Heart left ventricle (tissue), 16 donors: ENCODE results near the gene DOCK4. TPM values are rescaled to one million over a fixed set of nuclear protein-coding genes. Genes with fewer than 3 reads are reported as not detected.
A peak's percentile ranks its signal among the peaks of the same experiment; 100 is the strongest.

ENCODE experiments used
- ATAC-seq, 4 donors: fragments of 200-7000 bp; cut with Tn5 transposase; one replicate each; pipeline ENCODE4 v1.9.1; 2020 to 2022; ENCODE audit warnings: moderate library complexity in 4 of 4, mild to moderate bottlenecking in 3 of 4, moderate number of reproducible peaks in 1 of 4
- DNase-seq, 5 donors: peaks; one replicate each; pipeline ENCODE4 v3.0.0-alpha.2; 2020
- H3K27ac ChIP-seq, 12 donors: fragments of 200-600 bp; sonication (generic) in 4 of 12; one replicate each; pipeline versions ENCODE4 v1.5.0 to v1.8.0; 2016 to 2022; ENCODE audit warnings: mild to moderate bottlenecking in 2 of 12
- H3K27me3 ChIP-seq, 9 donors: fragments of 200-600 bp; sonication (generic) in 2 of 9; one replicate each; pipeline versions ENCODE4 v1.5.1 to v1.8.0; 2016 to 2022; ENCODE audit warnings: mild to moderate bottlenecking in 3 of 9
- H3K36me3 ChIP-seq, 9 donors: fragments of 200-600 bp; sonication (generic) in 2 of 9; one replicate each; pipeline versions ENCODE4 v1.5.0 to v1.8.0; 2018 to 2022; ENCODE audit warnings: mild to moderate bottlenecking in 2 of 9
- H3K4me1 ChIP-seq, 12 donors: fragments of 200-600 bp; sonication (generic) in 4 of 12; one replicate each; pipeline versions ENCODE4 v1.5.0 to v1.8.0; 2016 to 2022; ENCODE audit warnings: mild to moderate bottlenecking in 3 of 12
- H3K4me3 ChIP-seq, 12 donors: fragments of 200-600 bp; sonication (generic) in 4 of 12; one replicate each; pipeline versions ENCODE4 v1.5.0 to v1.8.0; 2017 to 2022; ENCODE audit warnings: mild to moderate bottlenecking in 9 of 12, moderate library complexity in 4 of 12
- H3K9me3 ChIP-seq, 12 donors: fragments of 200-600 bp; sonication (generic) in 4 of 12; one replicate each; pipeline versions ENCODE4 v1.5.0 to v1.8.0; 2016 to 2022; ENCODE audit warnings: mild to moderate bottlenecking in 1 of 12
- POLR2A ChIP-seq, 2 donors: fragments of 450-650 bp; IDR thresholded peaks; one replicate each; pipeline ENCODE4 v1.6.1; 2017; ENCODE audit warnings: antibody characterized with exemption in 2 of 2, mild to moderate bottlenecking in 2 of 2, moderate library complexity in 2 of 2
- WGBS, 4 donors: extraction: QIAGEN DNeasy Blood & Tissue Kit in 2 of 4; methylation state at CpG; one replicate each; pipeline versions ENCODE4 v1.1.5 to v1.1.7; 2013 to 2018; 5-methylcytosine and 5-hydroxymethylcytosine counted together
- intact Hi-C, 10 donors: fragments of 100-400 bp; cut with DNase I; formaldehyde crosslinking; loops; one replicate each; pipeline versions ENCODE4 v1.11.1 to v1.14.2; 2022
- polyA plus RNA-seq, 2 donors: library from polyadenylated mRNA; stranded (reverse); fragments of 200-250 nt; gene quantifications; one replicate each; pipeline ENCODE4 v1.2.3, GENCODE V29; 2013
- total RNA-seq, 9 donors: library from RNA; depleted of rRNA in 2 of 9; stranded (reverse); fragments of >200 nt in 2 of 9; fragmentation: NEBNext Ultra II Directional in 3 of 9; extraction: Animal tissue kit (Norgen Biotek cat#: 25700) in 3 of 9; gene quantifications; one replicate each; pipeline versions ENCODE4 v1.1.0 to v1.2.4, GENCODE V29; 2016 to 2023
- TF ChIP-seq, protein P1 (sequence below), 12 donors: fragments of 200-600 bp; sonication (generic) in 4 of 12; IDR thresholded peaks; one replicate each; pipeline versions ENCODE4 v1.5.0 to v1.8.0; 2018 to 2022; ENCODE audit warnings: antibody characterized with exemption in 12 of 12, mild to moderate bottlenecking in 5 of 12
- donor health status: ischemic (EF 13 %, LVEDD 7.1; RV severe dilation, severe dysfunction).
- donor health status: healthy with polysubstance abuse.
- donor health status: DM: no; HTN: yes; CAD: no.
- donor health status: DM: no; HTN: no; CAD: no.
- donor health status: ischemic (EF 25% LVEDD 6.9; RV normal size, moderate dysfunction).
- donor health status: ischemic (EF 25% LVEDD 5.7; RV mildly dilated, moderate dysfunction).
- donor health status: healthy.
- donor health status: DM: yes; HTN: yes; CAD: no.
- donor health status: ischemic (EF 35%, LVEDD 5.7; RV mildly dilated, moderate dysfunction).
- donor health status: nonischemic (EF 11% LVEDD 7.7; RV severe dilation, severe dysfunction).
- donor health status: DM: yes; HTN: yes; CAD: no.
- donor health status: PGD.
- donor health status: ischemic (EF 29% LVEDD 5.4; RV normal size, mild dysfunction).
- donor health status: nonischemic (EF 23%, LVEDD 6.1; RV moderate dilation, normal function).

The DOCK4 gene
- total and polyA plus RNA-seq, 11 donors, result 5.1 to 40.8 (median 13.1) TPM

DNA sequence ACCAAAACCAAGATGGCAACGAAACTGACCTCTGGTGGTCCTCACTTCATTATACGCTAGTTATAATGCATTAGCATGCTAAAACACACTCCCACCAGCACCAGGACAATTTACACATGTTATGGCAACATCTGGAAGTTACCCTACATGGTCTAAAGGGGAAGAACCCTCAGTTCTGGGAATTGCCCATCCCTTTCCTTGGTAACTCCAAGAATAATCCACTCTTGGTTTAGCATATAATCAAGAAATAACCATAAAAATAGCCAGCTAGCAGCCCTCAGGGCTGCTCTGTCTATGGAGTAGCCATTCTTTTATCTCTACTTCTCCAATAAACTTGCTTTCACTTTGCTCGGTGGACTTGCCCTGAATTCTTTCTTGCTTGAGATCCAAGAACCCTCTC, 191.1 kb downstream of the DOCK4 start:
- Histone ChIP-seq H3K4me1 (peaks cover 0 to 49% (median 24%) of the 10 kb centered on the region in 12 donors), H3K4me3 (no peak overlapping the region), H3K9me3 (no peaks in the 10 kb centered on the region), H3K27ac (no peak overlapping the region), H3K36me3 (no peaks in the 10 kb centered on the region), H3K27me3 (no peaks in the 10 kb centered on the region)
- ATAC-seq, result no peak
- WGBS, 4 donors, result 92 to 96% (median 96%) methylated on average over 3 of the region's 3 CpGs
- DNase-seq, result no peak
- no peak for TF ChIP-seq POLR2A (IDR thresholded peaks at IDR 0.05)
- TF ChIP-seq, protein P1, sequence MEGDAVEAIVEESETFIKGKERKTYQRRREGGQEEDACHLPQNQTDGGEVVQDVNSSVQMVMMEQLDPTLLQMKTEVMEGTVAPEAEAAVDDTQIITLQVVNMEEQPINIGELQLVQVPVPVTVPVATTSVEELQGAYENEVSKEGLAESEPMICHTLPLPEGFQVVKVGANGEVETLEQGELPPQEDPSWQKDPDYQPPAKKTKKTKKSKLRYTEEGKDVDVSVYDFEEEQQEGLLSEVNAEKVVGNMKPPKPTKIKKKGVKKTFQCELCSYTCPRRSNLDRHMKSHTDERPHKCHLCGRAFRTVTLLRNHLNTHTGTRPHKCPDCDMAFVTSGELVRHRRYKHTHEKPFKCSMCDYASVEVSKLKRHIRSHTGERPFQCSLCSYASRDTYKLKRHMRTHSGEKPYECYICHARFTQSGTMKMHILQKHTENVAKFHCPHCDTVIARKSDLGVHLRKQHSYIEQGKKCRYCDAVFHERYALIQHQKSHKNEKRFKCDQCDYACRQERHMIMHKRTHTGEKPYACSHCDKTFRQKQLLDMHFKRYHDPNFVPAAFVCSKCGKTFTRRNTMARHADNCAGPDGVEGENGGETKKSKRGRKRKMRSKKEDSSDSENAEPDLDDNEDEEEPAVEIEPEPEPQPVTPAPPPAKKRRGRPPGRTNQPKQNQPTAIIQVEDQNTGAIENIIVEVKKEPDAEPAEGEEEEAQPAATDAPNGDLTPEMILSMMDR (IDR thresholded peaks at IDR 0.05), result no peak
- intact Hi-C loops, result loop anchor here in 1 of 10 donors (10.0 kb wide), 1 partner anchor 60 kb away; no protein-coding TSS in a partner anchor

- H3K27me3 ChIP-seq, result no peaks in the 10 kb centered on the region
- no peaks in the 10 kb centered on the region for H3K36me3 ChIP-seq
- WGBS, 4 donors, result 93 to 100% (median 99%) methylated on average over 1 of the region's 1 CpG
- intact Hi-C loops, result loop anchor here in 1 of 10 donors (10.0 kb wide), 1 partner anchor 60 kb away; no protein-coding TSS in a partner anchor
- H3K9me3 ChIP-seq, result no peaks in the 10 kb centered on the region
- H3K4me3 ChIP-seq, result no peak overlapping the region
- DNase-seq (no peak), ATAC-seq (no peak)
- TF ChIP-seq POLR2A (IDR thresholded peaks at IDR 0.05), result no peak
- TF ChIP-seq, protein P1 (IDR thresholded peaks at IDR 0.05), result no peak
- no peak overlapping the region for H3K27ac ChIP-seq
- H3K4me1 ChIP-seq, result peaks cover 0 to 41% (median 26%) of the 10 kb centered on the region in 12 donors
These were observed 191.9 kb downstream of the DOCK4 start for GRCh38 chr7:112014347-112014746.

GRCh38 chr7:112013274-112013673, 192.9 kb downstream of the DOCK4 start:
- H3K9me3 ChIP-seq, result no peaks in the 10 kb centered on the region
- TF ChIP-seq, protein P1 (IDR thresholded peaks at IDR 0.05), result no peak
- no peak for TF ChIP-seq POLR2A (IDR thresholded peaks at IDR 0.05)
- DNase-seq (no peak), ATAC-seq (no peak)
- H3K4me1 ChIP-seq, result peaks cover 0 to 31% (median 22%) of the 10 kb centered on the region in 12 donors
- H3K27ac ChIP-seq, result no peak overlapping the region
- H3K27me3 ChIP-seq, result no peaks in the 10 kb centered on the region
- intact Hi-C loops, result loop anchor here in 1 of 10 donors (10.0 kb wide), 1 partner anchor 58 kb away; no protein-coding TSS in a partner anchor
- WGBS, 4 donors, result 92 to 96% (median 94%) methylated on average over 5 of the region's 5 CpGs
- no peaks in the 10 kb centered on the region for H3K36me3 ChIP-seq
- no peak overlapping the region for H3K4me3 ChIP-seq

DNA sequence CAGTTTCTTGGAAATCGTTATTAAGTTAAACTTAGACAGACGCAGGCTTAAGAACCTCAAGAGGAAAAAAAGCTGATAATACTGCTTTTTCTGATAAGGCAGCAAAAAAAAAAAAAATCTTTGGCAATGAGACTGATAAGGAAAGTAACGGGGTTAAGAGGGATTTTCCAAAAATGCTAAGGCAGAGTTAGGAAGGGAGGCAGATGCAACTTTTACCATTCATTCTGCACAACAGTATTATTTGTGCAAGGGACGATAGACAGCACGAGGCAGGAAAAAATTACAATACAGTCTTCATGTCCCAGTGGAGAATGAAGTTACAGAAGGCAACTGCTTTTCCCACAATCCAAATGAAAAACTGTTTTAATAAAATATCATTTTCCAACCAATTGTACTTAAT, 194.0 kb downstream of the DOCK4 start:
- no peaks in the 10 kb centered on the region for H3K36me3 ChIP-seq
- H3K27me3 ChIP-seq, result no peaks in the 10 kb centered on the region
- no peak overlapping the region for H3K4me3 ChIP-seq
- intact Hi-C loops, result loop anchor here in 1 of 10 donors (10.0 kb wide), 1 partner anchor 57 kb away; no protein-coding TSS in a partner anchor
- TF ChIP-seq POLR2A (IDR thresholded peaks at IDR 0.05), result no peak
- TF ChIP-seq, protein P1 (IDR thresholded peaks at IDR 0.05), result no peak
- peak in 1 of 4 donors; percentile 42 for ATAC-seq
- H3K27ac ChIP-seq, result no peak overlapping the region
- H3K4me1 ChIP-seq, result peaks cover 0 to 30% (median 20%) of the 10 kb centered on the region in 12 donors
- DNase-seq, result no peak
- H3K9me3 ChIP-seq, result no peaks in the 10 kb centered on the region
- WGBS, 4 donors, result 15 to 32% (median 20%) methylated on average over 5 of the region's 5 CpGs
